CD4-positive, alpha-beta T cell treated with Interleukin-4 for 4 hours (primary cell): ENCODE results near the gene ASB4.

Experiments used
- DNase-seq: peaks from one replicate; pipeline ENCODE4 v3.0.0-alpha.2; 2020

The ASB4 gene

GRCh38 chr7:95558864-95559263, 73.1 kb downstream of the ASB4 start:
- DNase-seq = no peak

GRCh38 chr7:95560674-95561073, 74.9 kb downstream of the ASB4 start:
- no peak for DNase-seq

GRCh38 chr7:95569720-95570119, 84.0 kb downstream of the ASB4 start:
- DNase-seq = no peak

- no peak for DNase-seq
Observed at GRCh38 chr7:95577137-95577536, 91.4 kb downstream of the ASB4 start.

- no peak for DNase-seq
Observed at GRCh38 chr7:95578299-95578855, 92.6 kb downstream of the ASB4 start.

- no peak for DNase-seq
Observed at GRCh38 chr7:95579318-95579717, 93.6 kb downstream of the ASB4 start.

GRCh38 chr7:95581467-95581866, 95.7 kb downstream of the ASB4 start:
- DNase-seq = no peak

GRCh38 chr7:95582578-95583293, 97.0 kb downstream of the ASB4 start:
- no peak for DNase-seq

- DNase-seq = no peak
Observed at GRCh38 chr7:95583834-95584621, 98.3 kb downstream of the ASB4 start.

GRCh38 chr7:95584769-95585425, 99.2 kb downstream of the ASB4 start:
- no peak for DNase-seq

- DNase-seq = no peak
Observed at GRCh38 chr7:95585426-95585789, 99.7 kb downstream of the ASB4 start.

GRCh38 chr7:95586951-95587301, 101.2 kb downstream of the ASB4 start:
- no peak for DNase-seq

- DNase-seq = no peak
Observed at GRCh38 chr7:95589031-95589430, 103.3 kb downstream of the ASB4 start.

- DNase-seq = no peak
Observed at GRCh38 chr7:95589766-95590165, 104.0 kb downstream of the ASB4 start.
